ENCODE data around the gene HDAC1.

- TF ChIP-seq CTCF (IDR thresholded peaks at IDR 0.05) = no peak
- no peak for TF ChIP-seq POLR2A (IDR thresholded peaks at IDR 0.05)
- no peak for TF ChIP-seq POLR2AphosphoS5 (IDR thresholded peaks at IDR 0.05)
These were observed 47.6 kb downstream of the HDAC1 start for GRCh38 chr1:32339363-32339978.

All from sigmoid colon (tissue), 4 donors.